Neural progenitor cell (in vitro differentiated cells): ENCODE results near the gene ISM2. TPM values are rescaled to one million over a fixed set of nuclear protein-coding genes. Genes with fewer than 3 reads are reported as not detected.

Experiments used
- DNase-seq: peaks from one replicate; pipeline ENCODE4 v3.0.0-alpha.2; 2016; ENCODE audit warnings: low spot score
- H2AFZ ChIP-seq: fragments of 200-600 bp; sonication (generic); replicated peaks from 2 replicates; pipeline ENCODE4 v1.6.1; 2016; ENCODE audit warnings: antibody characterized with exemption
- H3F3A ChIP-seq: fragments of 200-600 bp; sonication (generic); 2 replicates; pipeline ENCODE4 v1.6.1; 2016; ENCODE audit warnings: antibody characterized with exemption, low read depth
- H3K27ac ChIP-seq: fragments of 200-600 bp; sonication (generic); 2 replicates; pipeline ENCODE4 v1.5.1; 2016; ENCODE audit warnings: mild to moderate bottlenecking
- H3K27me3 ChIP-seq: fragments of 200-600 bp; sonication (generic); 2 replicates; pipeline ENCODE4 v1.6.1; 2016; ENCODE audit warnings: mild to moderate bottlenecking, moderate library complexity
- H3K36me3 ChIP-seq: fragments of 200-600 bp; sonication (generic); 2 replicates; pipeline ENCODE4 v1.5.1; 2016
- H3K4me1 ChIP-seq: fragments of 200-600 bp; sonication (generic); 2 replicates; pipeline ENCODE4 v1.6.1; 2016; ENCODE audit warnings: mixed run types
- H3K4me2 ChIP-seq: fragments of 200-600 bp; sonication (generic); 2 replicates; pipeline ENCODE4 v1.6.1; 2016
- H3K4me3 ChIP-seq: fragments of 200-600 bp; sonication (generic); 2 replicates; pipeline ENCODE4 v1.5.1; 2016
- H3K79me2 ChIP-seq: fragments of 200-600 bp; sonication (generic); 2 replicates; pipeline ENCODE4 v1.6.1; 2016; ENCODE audit warnings: low read depth
- H3K9ac ChIP-seq: fragments of 200-600 bp; sonication (generic); 2 replicates; pipeline ENCODE4 v1.6.1; 2016
- H3K9me3 ChIP-seq: fragments of 200-600 bp; sonication (generic); 2 replicates; pipeline ENCODE4 v1.5.1; 2016; ENCODE audit warnings: low read depth
- H4K20me1 ChIP-seq: fragments of 200-600 bp; sonication (generic); 2 replicates; pipeline ENCODE4 v1.6.1; 2016; ENCODE audit warnings: low read depth
- H3K27ac Mint-ChIP-seq: 3 replicates; pipeline ENCODE4 v1.8.0; 2021; ENCODE audit warnings: mixed read lengths
- H3K27me3 Mint-ChIP-seq: 2 replicates; pipeline ENCODE4 v1.8.0; 2022; ENCODE audit warnings: low read depth, mild to moderate bottlenecking, inconsistent platforms, moderate library complexity, mixed read lengths; ENCODE audit not compliant: insufficient read depth
- H3K36me3 Mint-ChIP-seq: 3 replicates; pipeline ENCODE4 v1.8.0; 2021; ENCODE audit warnings: mixed read lengths
- H3K4me1 Mint-ChIP-seq: 3 replicates; pipeline ENCODE4 v1.8.0; 2021; ENCODE audit warnings: mixed read lengths
- H3K4me3 Mint-ChIP-seq: 3 replicates; pipeline ENCODE4 v1.8.0; 2021; ENCODE audit warnings: mild to moderate bottlenecking, moderate library complexity, mixed read lengths
- H3K9me3 Mint-ChIP-seq: 3 replicates; pipeline ENCODE4 v1.8.0; 2020; ENCODE audit warnings: mixed read lengths
- CTCF ChIP-seq: fragments of 200-600 bp; sonication (generic); IDR thresholded peaks from 2 replicates; pipeline ENCODE4 v1.5.1; 2017; ENCODE audit warnings: antibody characterized with exemption, mild to moderate bottlenecking
- EZH2 ChIP-seq: fragments of 200-600 bp; sonication (generic); IDR thresholded peaks from 2 replicates; pipeline ENCODE4 v1.6.1; 2017; ENCODE audit warnings: antibody characterized with exemption, mild to moderate bottlenecking, moderate library complexity
- EZH2phosphoT487 ChIP-seq: fragments of 200-600 bp; sonication (generic); IDR thresholded peaks from 2 replicates; pipeline ENCODE4 v1.6.1; 2017; ENCODE audit warnings: antibody characterized with exemption
- total RNA-seq: library from RNA; depleted of rRNA; stranded (reverse); fragments of >200 nt; gene quantifications from 2 replicates; pipeline ENCODE4 v1.2.3, GENCODE V29; 2015; ENCODE audit warnings: low replicate concordance

Gene ISM2
- total RNA-seq, 1 donor from 2014 or later = 0.07 TPM

GRCh38 chr14:77507762-77508161, 9.1 kb upstream of the ISM2 start:
- Mint-ChIP-seq H3K27me3 (no peaks in the 10 kb centered on the region), H3K27ac (no peak overlapping the region), H3K9me3 (no peaks in the 10 kb centered on the region), H3K4me1 (no peaks in the 10 kb centered on the region), H3K4me3 (no peak overlapping the region), H3K36me3 (peaks cover 12% of the 10 kb centered on the region)
- Histone ChIP-seq H3K9me3 (peaks cover 4% of the 10 kb centered on the region), H3F3A (no peaks in the 10 kb centered on the region), H2AFZ (no peak overlapping the region), H3K36me3 (no peaks in the 10 kb centered on the region), H3K27me3 (no peaks in the 10 kb centered on the region), H3K9ac (no peak overlapping the region), H3K4me2 (no peak overlapping the region), H3K79me2 (no peaks in the 10 kb centered on the region), H3K4me1 (no peaks in the 10 kb centered on the region), H3K27ac (no peak overlapping the region), H4K20me1 (no peaks in the 10 kb centered on the region), H3K4me3 (no peak overlapping the region)
- no peak for TF ChIP-seq CTCF
- TF ChIP-seq EZH2phosphoT487 = no peak
- TF ChIP-seq EZH2 = no peak
- no peak for DNase-seq

GRCh38 chr14:77505031-77505430, 6.4 kb upstream of the ISM2 start:
- H3K27ac Mint-ChIP-seq = no peak overlapping the region
- Histone ChIP-seq H3K79me2 (no peaks in the 10 kb centered on the region), H3K4me3 (no peak overlapping the region), H2AFZ (no peak overlapping the region), H3K27ac (no peak overlapping the region), H3K4me1 (no peaks in the 10 kb centered on the region), H3F3A (no peaks in the 10 kb centered on the region), H4K20me1 (no peaks in the 10 kb centered on the region), H3K9me3 (peaks cover 4% of the 10 kb centered on the region), H3K9ac (no peak overlapping the region), H3K36me3 (no peaks in the 10 kb centered on the region), H3K4me2 (no peak overlapping the region), H3K27me3 (peaks cover 23% of the 10 kb centered on the region)
- H3K4me1 Mint-ChIP-seq = no peaks in the 10 kb centered on the region
- H3K27me3 Mint-ChIP-seq = peaks cover 2% of the 10 kb centered on the region
- H3K4me3 Mint-ChIP-seq = no peak overlapping the region
- peaks cover 5% of the 10 kb centered on the region for H3K36me3 Mint-ChIP-seq
- TF ChIP-seq CTCF (no peak), EZH2 (no peak), EZH2phosphoT487 (no peak)
- no peak for DNase-seq
- H3K9me3 Mint-ChIP-seq = no peaks in the 10 kb centered on the region

- Mint-ChIP-seq H3K27ac (no peak overlapping the region), H3K27me3 (peaks cover 9% of the 10 kb centered on the region), H3K36me3 (peaks cover 3% of the 10 kb centered on the region), H3K4me1 (no peaks in the 10 kb centered on the region), H3K9me3 (no peaks in the 10 kb centered on the region), H3K4me3 (no peak overlapping the region)
- Histone ChIP-seq H3K4me3 (no peak overlapping the region), H3F3A (no peaks in the 10 kb centered on the region), H4K20me1 (no peaks in the 10 kb centered on the region), H3K9ac (no peak overlapping the region), H3K79me2 (no peaks in the 10 kb centered on the region), H3K4me1 (peaks cover 3% of the 10 kb centered on the region), H2AFZ (no peak overlapping the region), H3K4me2 (no peak overlapping the region), H3K27ac (no peak overlapping the region), H3K9me3 (peaks cover 4% of the 10 kb centered on the region), H3K27me3 (peaks cover 42% of the 10 kb centered on the region), H3K36me3 (no peaks in the 10 kb centered on the region)
- TF ChIP-seq CTCF (no peak), EZH2 (no peak), EZH2phosphoT487 (no peak)
- DNase-seq = no peak
These were observed 4.5 kb upstream of the ISM2 start for GRCh38 chr14:77503138-77503537.
